Activated CD8-positive, alpha-beta memory T cell treated with anti-CD3 and anti-CD28 coated beads for 36 hours (primary cell): ENCODE results near the gene TPRG1. TPM values are rescaled to one million over a fixed set of nuclear protein-coding genes. Genes with fewer than 3 reads are reported as not detected.

Experiments used
- CTCF ChIA-PET: fragments of 350-600 bp; sonication (Branson Sonifier 250); formaldehyde crosslinking; loops from one replicate; lab custom pipeline; 2021; ENCODE audit warnings: antibody characterized with exemption; lab: Charles Lee
- POLR2A ChIA-PET: fragments of 350-600 bp; sonication (Branson Sonifier 250); formaldehyde crosslinking; loops from one replicate; lab custom pipeline; 2021; ENCODE audit warnings: antibody characterized with exemption; lab: Charles Lee
- total RNA-seq, 2 experiments: library from RNA; stranded (reverse); gene quantifications; one replicate each; pipeline ENCODE4 v1.2.3, GENCODE V29; 2021

TPRG1 gene
- total RNA-seq, 2 experiments from 2014 or later: 16.4 to 19.1 TPM

DNA sequence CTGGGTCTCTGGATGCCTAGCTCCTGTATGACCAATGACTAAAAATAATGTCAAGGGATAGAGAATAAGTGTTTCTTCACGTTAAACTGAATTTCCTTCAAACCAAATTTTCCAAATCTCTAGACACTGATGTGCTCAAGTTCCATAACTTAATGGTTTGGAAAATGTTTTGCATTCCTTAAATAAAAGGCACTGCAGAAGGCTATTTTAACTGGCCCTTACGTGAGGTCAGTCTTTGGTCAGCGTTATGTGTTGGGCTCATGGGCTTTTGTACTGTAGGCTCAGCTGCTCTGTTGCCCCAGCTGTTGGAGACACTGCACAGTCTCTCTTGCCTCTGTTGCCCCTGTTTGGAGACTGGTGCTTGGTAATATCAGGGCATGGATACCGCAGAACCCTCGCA is 188.5 kb downstream of the TPRG1 start:
- CTCF ChIA-PET: interaction anchor here (1.3 kb wide), 1 partner anchor 17 kb away, joined by 3 read pairs; no protein-coding TSS in a partner anchor

DNA sequence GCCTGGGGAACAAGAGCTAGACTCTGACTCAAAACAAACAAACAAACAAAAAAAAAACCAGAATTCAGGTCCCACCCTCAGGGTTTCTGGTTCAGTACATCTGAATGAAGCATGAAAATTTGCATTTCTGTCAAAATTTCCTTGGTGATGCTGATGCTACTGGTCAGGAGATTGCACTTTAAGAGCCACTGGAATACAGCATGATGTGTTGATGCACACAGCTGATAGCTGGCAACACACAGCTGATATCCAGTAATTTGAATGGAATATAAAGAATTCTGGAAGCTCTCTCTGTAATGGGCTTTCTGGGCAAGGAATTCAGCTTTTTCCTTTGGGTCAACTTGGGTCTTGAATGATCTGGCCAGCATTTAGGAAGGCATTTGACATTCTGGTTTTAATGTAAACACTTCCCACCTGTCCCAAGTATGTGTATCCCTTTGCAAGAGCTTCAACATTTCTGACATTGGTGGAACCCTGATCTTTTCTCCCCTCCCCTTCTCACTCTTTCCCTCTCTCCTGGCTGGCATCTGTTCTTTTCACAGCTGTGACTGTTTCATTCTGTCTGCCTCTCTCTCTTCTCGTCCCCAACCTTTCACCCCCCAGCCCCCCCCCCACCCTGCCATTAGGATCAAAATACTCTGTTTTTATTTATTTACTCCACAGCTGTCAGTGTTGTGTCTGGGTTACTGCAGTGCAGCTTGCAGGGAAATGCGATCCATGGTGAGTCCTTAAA is 189.5 kb downstream of the TPRG1 start:
- CTCF ChIA-PET: interaction anchor here (1.3 kb wide), 1 partner anchor 18 kb away, joined by 3 read pairs; no protein-coding TSS in a partner anchor

More for the DNA sequence above, 188.5 kb downstream of the TPRG1 start:
- POLR2A ChIA-PET: no interaction called here

DNA sequence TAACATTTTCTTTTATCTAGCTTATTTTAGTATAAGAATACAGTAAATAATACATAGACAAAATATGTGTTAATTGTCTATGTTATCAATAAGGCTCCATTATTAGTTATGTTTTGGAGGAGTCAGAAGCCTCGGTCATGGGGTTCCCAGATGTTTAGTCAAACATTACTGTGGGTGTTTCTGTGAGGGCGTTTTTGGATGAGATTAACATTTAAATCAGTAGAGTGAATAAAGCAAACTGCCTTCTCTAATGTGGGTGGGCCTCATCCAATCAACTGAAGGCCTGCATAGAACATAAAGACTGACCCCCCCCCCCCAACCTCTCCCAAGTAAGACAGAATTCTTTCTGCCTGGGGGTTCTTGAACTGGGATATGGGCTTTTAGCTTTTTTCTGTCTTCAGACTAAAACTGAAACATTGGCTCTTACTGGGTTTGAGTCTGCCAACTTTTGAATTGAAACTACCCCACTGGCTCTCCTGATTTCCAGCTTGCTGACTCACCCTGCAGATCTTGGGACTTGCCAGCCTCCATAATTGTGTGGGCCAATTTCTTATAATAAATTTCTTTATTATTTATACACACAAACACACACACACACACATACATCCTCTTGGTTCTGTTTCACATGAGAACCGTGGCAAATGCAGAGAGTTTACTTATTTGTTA is 192.0 kb downstream of the TPRG1 start:
- CTCF ChIA-PET: interaction anchor here (1.0 kb wide), 1 partner anchor 23 kb away, joined by 4 read pairs; no protein-coding TSS in a partner anchor
- POLR2A ChIA-PET: no interaction called here

More for the DNA sequence above, 189.5 kb downstream of the TPRG1 start:
- POLR2A ChIA-PET: no interaction called here

DNA sequence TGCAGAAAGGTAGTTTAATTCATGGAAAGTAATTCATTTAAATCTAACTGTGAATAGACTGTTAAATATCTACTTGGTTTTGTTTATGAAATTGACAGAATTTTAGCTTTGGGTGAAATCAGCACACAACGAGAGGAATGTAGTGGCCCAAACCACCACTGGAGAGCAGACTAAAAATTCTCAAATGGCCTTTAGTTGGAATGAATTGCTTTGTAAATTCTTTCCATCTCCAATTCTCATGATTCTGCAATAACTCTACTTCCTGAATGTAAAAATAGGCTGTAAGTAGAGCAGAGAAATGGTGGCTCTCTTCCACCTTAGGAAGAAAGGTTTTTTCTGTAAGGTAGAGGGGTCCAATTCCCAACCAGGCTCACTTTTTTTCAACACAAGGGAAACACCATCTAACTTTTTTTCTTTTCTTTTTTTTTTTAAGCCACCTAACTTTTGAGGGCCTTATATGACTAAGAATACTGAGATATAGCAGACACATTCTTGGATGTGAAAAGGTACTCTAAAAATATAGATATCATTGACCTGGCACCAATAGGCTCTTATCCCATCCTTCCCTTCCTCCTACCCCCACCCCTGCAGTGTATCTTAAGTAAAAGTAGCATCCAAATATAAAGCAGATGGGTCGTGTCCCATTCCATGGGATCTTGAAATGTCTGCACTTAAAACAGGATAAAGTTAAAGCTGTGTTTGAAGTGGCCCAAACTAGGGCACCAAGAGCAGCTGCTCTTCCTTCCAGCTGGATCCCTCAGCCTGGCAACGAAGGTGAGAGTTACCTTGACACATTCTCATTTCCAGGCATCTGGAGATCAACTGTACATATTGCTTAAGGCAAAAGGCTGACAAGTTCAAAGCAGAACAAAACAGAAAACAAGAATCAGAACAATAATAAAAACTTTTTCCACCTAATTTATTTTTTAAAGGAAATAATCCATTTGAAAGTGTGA is 194.1 kb downstream of the TPRG1 start:
- ChIA-PET CTCF (no interaction called here), POLR2A (no interaction called here)

DNA sequence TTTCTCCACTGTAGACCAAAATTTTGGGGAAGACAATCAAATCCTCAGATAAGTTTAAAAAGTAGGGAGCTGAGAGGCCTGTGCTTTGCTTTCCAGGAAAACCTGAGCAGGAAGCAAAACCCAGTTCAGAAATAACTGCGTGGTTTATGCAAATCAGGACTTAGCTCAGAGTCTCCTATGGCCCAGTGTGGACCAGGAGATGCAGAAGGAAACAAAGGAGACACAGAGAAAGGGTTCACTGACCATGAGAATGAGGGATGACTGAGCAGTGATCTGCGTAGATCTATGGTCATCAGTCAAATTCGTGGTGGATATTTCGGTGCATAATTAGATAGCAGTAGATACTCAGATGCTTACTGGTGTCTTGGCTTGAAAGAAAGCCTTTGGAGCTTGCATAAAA is 196.6 kb downstream of the TPRG1 start:
- ChIA-PET CTCF (interaction anchor here (0.6 kb wide), 1 partner anchor 948 kb away, joined by 3 read pairs; no protein-coding TSS in a partner anchor), POLR2A (no interaction called here)

DNA sequence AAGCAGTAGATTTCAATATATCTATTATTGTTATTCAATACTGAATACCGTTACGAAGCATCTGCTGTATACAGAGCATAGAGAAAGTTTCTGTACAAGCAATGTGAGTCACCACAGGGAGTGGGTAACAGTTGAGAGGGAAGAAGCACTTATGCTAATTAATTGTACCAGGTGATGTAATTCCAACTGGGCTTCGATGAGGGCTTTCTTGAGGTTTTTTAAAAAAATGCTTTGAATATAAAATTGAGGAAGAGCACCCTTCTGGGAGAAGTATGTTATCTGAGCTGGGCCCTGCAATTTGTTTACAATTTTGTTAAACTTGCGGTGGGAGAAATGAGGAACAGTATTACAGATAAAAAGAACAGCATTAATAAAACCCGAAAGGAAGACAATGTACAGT is 197.9 kb downstream of the TPRG1 start:
- POLR2A ChIA-PET: no interaction called here
- CTCF ChIA-PET: no interaction called here

DNA sequence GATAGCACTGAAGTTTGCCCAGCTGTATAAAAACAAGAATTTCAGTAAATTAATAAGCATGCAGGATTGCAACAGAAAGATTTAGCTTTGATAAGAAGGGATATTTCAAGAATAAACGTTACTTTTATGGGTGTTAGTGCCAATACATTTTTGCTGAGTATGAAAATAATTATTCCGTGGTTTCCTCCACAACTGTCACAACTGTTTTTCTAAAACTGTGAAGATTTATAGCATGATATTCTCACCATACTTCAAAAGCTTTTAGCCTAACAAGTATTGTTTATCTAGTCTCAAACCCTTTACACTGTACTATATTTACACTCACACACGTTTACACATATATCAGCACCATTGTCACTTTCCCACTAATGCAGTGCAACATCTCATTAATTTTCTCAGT is 200.5 kb downstream of the TPRG1 start:
- CTCF ChIA-PET: no interaction called here
- POLR2A ChIA-PET: no interaction called here
